GM12892 (cell line): Measurements from ENCODE around the gene LMBR1.

Experiments used
- POLR2A ChIP-seq: IDR thresholded peaks from 2 replicates; pipeline ENCODE4 v1.6.1; 2011; ENCODE audit warnings: low read depth, low read length, control low read depth
- TAF1 ChIP-seq: IDR thresholded peaks from 2 replicates; pipeline ENCODE4 v1.6.1; 2011; ENCODE audit warnings: low read depth, mild to moderate bottlenecking, control low read depth, low read length, borderline replicate concordance

GRCh38 chr7:156702399-156702798 is 190.6 kb downstream of the LMBR1 start:
- TF ChIP-seq POLR2A (no peak), TAF1 (no peak)
